ENCODE results near the gene CEP128. TPM values are rescaled to one million over a fixed set of nuclear protein-coding genes. Genes with fewer than 3 reads are reported as not detected.
A peak's percentile ranks its signal among the peaks of the same experiment; 100 is the strongest.

Gene CEP128
- total and polyA plus RNA-seq, 5 donors from 2014 or later: 9.3 to 82.8 (median 10.8) TPM

- ATAC-seq (ENCODE audit: low read depth in 2 of 2) (no peak), DNase-seq (no peak)
- no peak overlapping the region for H3K4me3 Mint-ChIP-seq
- Histone ChIP-seq H3K27ac (ENCODE audit: insufficient read depth, low read length, poor library complexity, severe bottlenecking) (no peak overlapping the region), H3K4me1 (ENCODE audit: control insufficient read depth, insufficient read depth, low read length, poor library complexity, severe bottlenecking) (no peaks in the 10 kb centered on the region), H3K27me3 (ENCODE audit: control insufficient read depth, insufficient read depth, low read length) (no peaks in the 10 kb centered on the region), H3K4me3 (ENCODE audit: low read depth, low read length) (no peak overlapping the region), H3K9me3 (ENCODE audit: control insufficient read depth in 2 of 2, low read length in 2 of 2) (no peaks in the 10 kb centered on the region), H3K36me3 (ENCODE audit: control insufficient read depth, insufficient read depth, low read length) (peaks cover 2% of the 10 kb centered on the region)
- no peak overlapping the region for H3K27ac Mint-ChIP-seq
- H3K36me3 Mint-ChIP-seq: peaks cover 5% of the 10 kb centered on the region
- peaks cover 0 to 6% (median 0%) of the 10 kb centered on the region in 4 donors for H3K4me1 Mint-ChIP-seq
- peaks cover 0 to 3% (median 0%) of the 10 kb centered on the region in 7 donors for H3K9me3 Mint-ChIP-seq
- H3K27me3 Mint-ChIP-seq: no peaks in the 10 kb centered on the region
These were observed 302.7 kb downstream of the CEP128 start for GRCh38 chr14:80638620-80639515.

GRCh38 chr14:80637756-80638619 is 303.6 kb downstream of the CEP128 start:
- no peaks in the 10 kb centered on the region for H3K27me3 ChIP-seq (ENCODE audit: control insufficient read depth, insufficient read depth, low read length)
- H3K9me3 ChIP-seq (ENCODE audit: control insufficient read depth in 2 of 2, low read length in 2 of 2): no peaks in the 10 kb centered on the region
- ATAC-seq (ENCODE audit: low read depth in 2 of 2) (no peak), DNase-seq (no peak)
- peaks cover 2% of the 10 kb centered on the region for H3K36me3 ChIP-seq (ENCODE audit: control insufficient read depth, insufficient read depth, low read length)
- no peak overlapping the region for H3K27ac ChIP-seq (ENCODE audit: insufficient read depth, low read length, poor library complexity, severe bottlenecking)
- no peak overlapping the region for H3K4me3 Mint-ChIP-seq
- H3K4me3 ChIP-seq (ENCODE audit: low read depth, low read length): no peak overlapping the region
- no peaks in the 10 kb centered on the region for H3K27me3 Mint-ChIP-seq
- no peaks in the 10 kb centered on the region for H3K4me1 ChIP-seq (ENCODE audit: control insufficient read depth, insufficient read depth, low read length, poor library complexity, severe bottlenecking)
- peaks cover 0 to 3% (median 0%) of the 10 kb centered on the region in 7 donors for H3K9me3 Mint-ChIP-seq
- no peak overlapping the region for H3K27ac Mint-ChIP-seq
- H3K36me3 Mint-ChIP-seq: peaks cover 5% of the 10 kb centered on the region
- H3K4me1 Mint-ChIP-seq: peaks cover 0 to 6% (median 0%) of the 10 kb centered on the region in 4 donors

GRCh38 chr14:80636071-80636470 is 305.5 kb downstream of the CEP128 start:
- no peaks in the 10 kb centered on the region for H3K27me3 Mint-ChIP-seq
- no peaks in the 10 kb centered on the region for H3K9me3 ChIP-seq (ENCODE audit: control insufficient read depth in 2 of 2, low read length in 2 of 2)
- peak in 1 of 3 donors; percentile 20 for DNase-seq

GRCh38 chr14:80634106-80634758 is 307.3 kb downstream of the CEP128 start:
- Histone ChIP-seq H3K4me1 (ENCODE audit: control insufficient read depth, insufficient read depth, low read length, poor library complexity, severe bottlenecking) (no peaks in the 10 kb centered on the region), H3K4me3 (ENCODE audit: low read depth, low read length) (no peak overlapping the region), H3K36me3 (ENCODE audit: control insufficient read depth, insufficient read depth, low read length) (peaks cover 2% of the 10 kb centered on the region), H3K9me3 (ENCODE audit: control insufficient read depth in 2 of 2, low read length in 2 of 2) (no peaks in the 10 kb centered on the region), H3K27ac (ENCODE audit: insufficient read depth, low read length, poor library complexity, severe bottlenecking) (no peak overlapping the region), H3K27me3 (ENCODE audit: control insufficient read depth, insufficient read depth, low read length) (no peaks in the 10 kb centered on the region)
- H3K27me3 Mint-ChIP-seq: no peaks in the 10 kb centered on the region
- no peak for DNase-seq
- no peak for ATAC-seq (ENCODE audit: low read depth in 2 of 2)
- no peak overlapping the region for H3K4me3 Mint-ChIP-seq
- H3K9me3 Mint-ChIP-seq: peaks cover 0 to 3% (median 0%) of the 10 kb centered on the region in 7 donors
- no peaks in the 10 kb centered on the region for H3K4me1 Mint-ChIP-seq
- no peak overlapping the region for H3K27ac Mint-ChIP-seq
- no peaks in the 10 kb centered on the region for H3K36me3 Mint-ChIP-seq

More at GRCh38 chr14:80636071-80636470, 305.5 kb downstream of the CEP128 start:
- no peak overlapping the region for H3K27ac ChIP-seq (ENCODE audit: insufficient read depth, low read length, poor library complexity, severe bottlenecking)
- no peak overlapping the region for H3K4me3 Mint-ChIP-seq
- peaks cover 0 to 3% (median 0%) of the 10 kb centered on the region in 7 donors for H3K9me3 Mint-ChIP-seq
- no peaks in the 10 kb centered on the region for H3K4me1 ChIP-seq (ENCODE audit: control insufficient read depth, insufficient read depth, low read length, poor library complexity, severe bottlenecking)
- no peak overlapping the region for H3K27ac Mint-ChIP-seq
- H3K4me3 ChIP-seq (ENCODE audit: low read depth, low read length): no peak overlapping the region
- H3K36me3 ChIP-seq (ENCODE audit: control insufficient read depth, insufficient read depth, low read length): peaks cover 2% of the 10 kb centered on the region
- H3K4me1 Mint-ChIP-seq: peaks cover 0 to 6% (median 0%) of the 10 kb centered on the region in 4 donors
- ATAC-seq (ENCODE audit: low read depth in 2 of 2): no peak
- no peaks in the 10 kb centered on the region for H3K36me3 Mint-ChIP-seq
- no peaks in the 10 kb centered on the region for H3K27me3 ChIP-seq (ENCODE audit: control insufficient read depth, insufficient read depth, low read length)

- Mint-ChIP-seq H3K4me3 (no peak overlapping the region), H3K9me3 (peaks cover 0 to 4% (median under 1%) of the 10 kb centered on the region in 7 donors), H3K36me3 (no peaks in the 10 kb centered on the region), H3K4me1 (no peaks in the 10 kb centered on the region), H3K27ac (no peak overlapping the region), H3K27me3 (no peaks in the 10 kb centered on the region)
- no peak for ATAC-seq (ENCODE audit: low read depth in 2 of 2)
- H3K27ac ChIP-seq (ENCODE audit: insufficient read depth, low read length, poor library complexity, severe bottlenecking): no peak overlapping the region
- no peak overlapping the region for H3K4me3 ChIP-seq (ENCODE audit: low read depth, low read length)
- no peaks in the 10 kb centered on the region for H3K4me1 ChIP-seq (ENCODE audit: control insufficient read depth, insufficient read depth, low read length, poor library complexity, severe bottlenecking)
- H3K27me3 ChIP-seq (ENCODE audit: control insufficient read depth, insufficient read depth, low read length): no peaks in the 10 kb centered on the region
- H3K36me3 ChIP-seq (ENCODE audit: control insufficient read depth, insufficient read depth, low read length): no peaks in the 10 kb centered on the region
- no peaks in the 10 kb centered on the region for H3K9me3 ChIP-seq (ENCODE audit: control insufficient read depth in 2 of 2, low read length in 2 of 2)
- DNase-seq: no peak
These were observed 311.9 kb downstream of the CEP128 start for GRCh38 chr14:80629606-80630005.

GRCh38 chr14:80628547-80628946 is 313.0 kb downstream of the CEP128 start:
- no peaks in the 10 kb centered on the region for H3K36me3 Mint-ChIP-seq
- DNase-seq: no peak

GRCh38 chr14:80627745-80628144 is 313.8 kb downstream of the CEP128 start:
- no peak overlapping the region for H3K4me3 ChIP-seq (ENCODE audit: low read depth, low read length)
- no peaks in the 10 kb centered on the region for H3K27me3 ChIP-seq (ENCODE audit: control insufficient read depth, insufficient read depth, low read length)
- no peaks in the 10 kb centered on the region for H3K9me3 ChIP-seq (ENCODE audit: control insufficient read depth in 2 of 2, low read length in 2 of 2)
- Mint-ChIP-seq H3K9me3 (peaks cover 0 to 14% (median 4%) of the 10 kb centered on the region in 7 donors), H3K4me1 (peaks cover 0 to 5% (median 0%) of the 10 kb centered on the region in 4 donors), H3K4me3 (no peak overlapping the region), H3K27me3 (no peaks in the 10 kb centered on the region), H3K36me3 (no peaks in the 10 kb centered on the region), H3K27ac (no peak overlapping the region)
- H3K36me3 ChIP-seq (ENCODE audit: control insufficient read depth, insufficient read depth, low read length): no peaks in the 10 kb centered on the region
- no peak for DNase-seq
- H3K4me1 ChIP-seq (ENCODE audit: control insufficient read depth, insufficient read depth, low read length, poor library complexity, severe bottlenecking): no peaks in the 10 kb centered on the region
- H3K27ac ChIP-seq (ENCODE audit: insufficient read depth, low read length, poor library complexity, severe bottlenecking): no peak overlapping the region
- no peak for ATAC-seq (ENCODE audit: low read depth in 2 of 2)

More at GRCh38 chr14:80628547-80628946, 313.0 kb downstream of the CEP128 start:
- Histone ChIP-seq H3K27ac (ENCODE audit: insufficient read depth, low read length, poor library complexity, severe bottlenecking) (no peak overlapping the region), H3K36me3 (ENCODE audit: control insufficient read depth, insufficient read depth, low read length) (no peaks in the 10 kb centered on the region), H3K27me3 (ENCODE audit: control insufficient read depth, insufficient read depth, low read length) (no peaks in the 10 kb centered on the region), H3K9me3 (ENCODE audit: control insufficient read depth in 2 of 2, low read length in 2 of 2) (no peaks in the 10 kb centered on the region), H3K4me1 (ENCODE audit: control insufficient read depth, insufficient read depth, low read length, poor library complexity, severe bottlenecking) (no peaks in the 10 kb centered on the region), H3K4me3 (ENCODE audit: low read depth, low read length) (no peak overlapping the region)
- peaks cover 0 to 5% (median 0%) of the 10 kb centered on the region in 4 donors for H3K4me1 Mint-ChIP-seq
- no peak for ATAC-seq (ENCODE audit: low read depth in 2 of 2)
- peaks cover 0 to 14% (median 4%) of the 10 kb centered on the region in 7 donors for H3K9me3 Mint-ChIP-seq
- no peaks in the 10 kb centered on the region for H3K27me3 Mint-ChIP-seq
- H3K27ac Mint-ChIP-seq: no peak overlapping the region
- no peak overlapping the region for H3K4me3 Mint-ChIP-seq

All from CD4-positive, CD25-positive, alpha-beta regulatory T cell (primary cell).